Suprapubic skin (tissue), 4 donors: Measurements from ENCODE around the gene CD40. TPM values are rescaled to one million over a fixed set of nuclear protein-coding genes. Genes with fewer than 3 reads are reported as not detected.

Experiments
- DNase-seq, 2 donors: peaks; one replicate each; pipeline ENCODE4 v3.0.0-alpha.2; 2019; ENCODE audit warnings: low spot score in 2 of 2
- H3K27ac ChIP-seq: fragments of 200-600 bp; sonication (generic); one replicate; pipeline ENCODE4 v1.5.1; 2019
- H3K27me3 ChIP-seq: fragments of 200-600 bp; sonication (generic); one replicate; pipeline ENCODE4 v1.5.1; 2019
- H3K36me3 ChIP-seq: fragments of 200-600 bp; sonication (generic); one replicate; pipeline ENCODE4 v1.5.1; 2019
- H3K4me1 ChIP-seq: fragments of 200-600 bp; sonication (generic); one replicate; pipeline ENCODE4 v1.5.1; 2019
- H3K4me3 ChIP-seq: fragments of 200-600 bp; sonication (generic); one replicate; pipeline ENCODE4 v1.5.1; 2019; ENCODE audit warnings: mild to moderate bottlenecking
- H3K9me3 ChIP-seq: fragments of 200-600 bp; sonication (generic); one replicate; pipeline ENCODE4 v1.5.1; 2019
- EP300 ChIP-seq: sonication (generic); formaldehyde crosslinking; IDR thresholded peaks from one replicate; pipeline ENCODE4 v1.6.1; 2017; ENCODE audit warnings: antibody characterized with exemption
- POLR2A ChIP-seq, 2 donors: fragments of 450-650 bp; IDR thresholded peaks; one replicate each; pipeline ENCODE4 v1.6.1; 2017; ENCODE audit warnings: antibody characterized with exemption in 2 of 2, mild to moderate bottlenecking in 2 of 2, moderate library complexity in 2 of 2
- POLR2AphosphoS5 ChIP-seq, 3 donors: sonication (generic); formaldehyde crosslinking; IDR thresholded peaks; one replicate each; pipeline ENCODE4 v1.6.1; 2017; ENCODE audit warnings: antibody characterized with exemption in 3 of 3
- WGBS: methylation state at CpG from one replicate; pipeline ENCODE4 v1.1.5; 2018; 5-methylcytosine and 5-hydroxymethylcytosine counted together
- total RNA-seq, 4 donors: library from RNA; depleted of rRNA; stranded (reverse); fragments of >200 nt; gene quantifications; one replicate each; pipeline ENCODE4 v1.1.0, GENCODE V29; 2016
- TF ChIP-seq, protein P1 (sequence below), 2 donors: fragments of 200-600 bp in 1 of 2; fragments of 450-650 bp in 1 of 2; sonication (generic) in 1 of 2; IDR thresholded peaks; one replicate each; pipeline ENCODE4 v1.5.1; 2016 to 2019; ENCODE audit warnings: antibody characterized with exemption in 2 of 2, mild to moderate bottlenecking in 1 of 2, moderate library complexity in 1 of 2

Gene CD40
- total RNA-seq, 4 donors from 2014 or later, result 12.9 to 30.6 (median 17.2) TPM

DNA sequence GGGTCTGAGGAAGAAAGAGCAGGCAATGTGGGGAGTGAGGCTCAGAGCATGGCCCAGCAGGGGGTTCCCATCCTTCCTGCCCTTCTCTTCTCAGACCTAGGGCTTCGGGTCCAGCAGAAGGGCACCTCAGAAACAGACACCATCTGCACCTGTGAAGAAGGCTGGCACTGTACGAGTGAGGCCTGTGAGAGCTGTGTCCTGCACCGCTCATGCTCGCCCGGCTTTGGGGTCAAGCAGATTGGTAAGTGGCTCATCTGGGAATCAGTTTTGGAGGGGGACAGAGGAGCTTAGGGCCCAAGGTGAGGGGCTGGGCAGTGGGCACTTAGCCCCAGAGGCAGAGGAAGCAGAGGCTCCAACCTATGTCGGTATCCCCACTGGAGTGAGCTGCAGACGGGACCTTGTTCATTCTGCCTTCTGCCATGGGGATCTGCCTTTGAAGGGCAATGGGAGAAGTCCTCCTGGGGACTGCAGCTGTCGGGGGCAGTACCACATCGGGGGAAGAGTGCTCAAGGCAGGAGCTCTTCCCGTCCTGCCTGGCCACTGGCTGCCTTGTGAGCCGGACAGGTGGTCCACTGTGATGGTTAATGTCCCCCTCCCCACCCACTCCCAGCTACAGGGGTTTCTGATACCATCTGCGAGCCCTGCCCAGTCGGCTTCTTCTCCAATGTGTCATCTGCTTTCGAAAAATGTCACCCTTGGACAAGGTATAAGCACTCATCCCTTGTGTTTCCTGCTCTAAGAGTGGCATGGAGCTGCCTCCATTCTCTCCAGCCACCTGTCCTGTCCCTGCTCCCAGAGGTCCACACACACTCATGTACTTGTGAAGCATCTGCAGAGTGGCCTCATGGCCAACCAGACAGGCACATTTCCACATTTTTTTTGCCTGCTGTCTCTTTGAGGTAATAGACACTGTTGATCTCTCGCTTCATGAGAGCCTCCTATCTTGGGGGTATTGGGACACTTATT lies 4.7 kb downstream of the CD40 start:
- Histone ChIP-seq H3K27me3 (no peaks in the 10 kb centered on the region), H3K27ac (no peak overlapping the region), H3K9me3 (no peaks in the 10 kb centered on the region), H3K36me3 (peaks cover 21% of the 10 kb centered on the region), H3K4me1 (peaks cover 22% of the 10 kb centered on the region), H3K4me3 (no peak overlapping the region)
- WGBS, result 93% methylated on average over 11 of the region's 15 CpGs
- TF ChIP-seq, protein P1, sequence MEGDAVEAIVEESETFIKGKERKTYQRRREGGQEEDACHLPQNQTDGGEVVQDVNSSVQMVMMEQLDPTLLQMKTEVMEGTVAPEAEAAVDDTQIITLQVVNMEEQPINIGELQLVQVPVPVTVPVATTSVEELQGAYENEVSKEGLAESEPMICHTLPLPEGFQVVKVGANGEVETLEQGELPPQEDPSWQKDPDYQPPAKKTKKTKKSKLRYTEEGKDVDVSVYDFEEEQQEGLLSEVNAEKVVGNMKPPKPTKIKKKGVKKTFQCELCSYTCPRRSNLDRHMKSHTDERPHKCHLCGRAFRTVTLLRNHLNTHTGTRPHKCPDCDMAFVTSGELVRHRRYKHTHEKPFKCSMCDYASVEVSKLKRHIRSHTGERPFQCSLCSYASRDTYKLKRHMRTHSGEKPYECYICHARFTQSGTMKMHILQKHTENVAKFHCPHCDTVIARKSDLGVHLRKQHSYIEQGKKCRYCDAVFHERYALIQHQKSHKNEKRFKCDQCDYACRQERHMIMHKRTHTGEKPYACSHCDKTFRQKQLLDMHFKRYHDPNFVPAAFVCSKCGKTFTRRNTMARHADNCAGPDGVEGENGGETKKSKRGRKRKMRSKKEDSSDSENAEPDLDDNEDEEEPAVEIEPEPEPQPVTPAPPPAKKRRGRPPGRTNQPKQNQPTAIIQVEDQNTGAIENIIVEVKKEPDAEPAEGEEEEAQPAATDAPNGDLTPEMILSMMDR (IDR thresholded peaks at IDR 0.05), result no peak
- no peak for TF ChIP-seq POLR2A (IDR thresholded peaks at IDR 0.05)
- TF ChIP-seq POLR2AphosphoS5 (IDR thresholded peaks at IDR 0.05), result no peak
- TF ChIP-seq EP300, result no peak
- peak; percentile 23 to 36 for DNase-seq

DNA sequence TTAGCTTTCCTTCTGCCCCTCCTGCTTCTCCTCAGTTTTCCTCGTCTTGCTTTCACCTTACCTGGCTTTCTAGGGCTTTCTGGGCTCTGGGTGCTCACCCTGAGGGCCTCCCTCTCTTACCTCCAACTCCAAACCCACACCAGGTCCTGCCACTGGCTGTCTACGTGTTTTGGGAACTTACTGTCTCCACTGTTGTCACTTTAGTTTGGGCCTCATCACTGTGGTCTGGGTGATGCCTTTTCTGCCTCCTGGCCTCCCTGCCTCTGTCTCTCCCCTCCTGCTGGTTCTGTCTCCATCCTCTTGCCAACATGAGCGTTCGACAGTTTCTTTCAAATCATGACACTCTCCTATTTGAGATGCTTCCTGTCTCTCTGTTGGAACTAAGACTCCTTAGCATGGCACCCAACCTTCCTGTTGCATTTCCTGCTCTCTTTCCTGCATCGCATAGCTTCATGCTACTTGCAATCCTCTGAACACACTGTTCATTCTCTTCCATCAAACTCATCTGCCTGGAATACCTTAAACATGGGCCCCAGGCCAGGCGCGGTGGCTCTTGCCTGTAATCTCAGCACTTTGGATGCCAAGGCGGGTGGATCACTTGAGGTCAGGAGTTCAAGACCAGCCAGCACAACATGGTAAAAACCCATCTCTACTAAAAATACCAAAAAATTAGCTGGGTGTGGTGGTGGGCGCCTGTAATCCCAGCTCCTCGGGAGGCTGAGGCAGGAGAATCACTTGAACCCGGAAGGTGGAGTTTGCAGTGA lies 5.5 kb downstream of the CD40 start:
- DNase-seq, result peak in 1 of 2 donors; percentile 21
- H3K27ac ChIP-seq, result no peak overlapping the region
- H3K36me3 ChIP-seq, result peaks cover 21% of the 10 kb centered on the region
- no peaks in the 10 kb centered on the region for H3K9me3 ChIP-seq
- peaks cover 3% of the 10 kb centered on the region for H3K27me3 ChIP-seq
- H3K4me3 ChIP-seq, result no peak overlapping the region
- WGBS, result 88% methylated on average over 11 of the region's 11 CpGs
- TF ChIP-seq POLR2A (IDR thresholded peaks at IDR 0.05) (no peak), POLR2AphosphoS5 (IDR thresholded peaks at IDR 0.05) (no peak), EP300 (no peak)
- TF ChIP-seq, protein P1 (IDR thresholded peaks at IDR 0.05), result no peak
- peaks cover 16% of the 10 kb centered on the region for H3K4me1 ChIP-seq

DNA sequence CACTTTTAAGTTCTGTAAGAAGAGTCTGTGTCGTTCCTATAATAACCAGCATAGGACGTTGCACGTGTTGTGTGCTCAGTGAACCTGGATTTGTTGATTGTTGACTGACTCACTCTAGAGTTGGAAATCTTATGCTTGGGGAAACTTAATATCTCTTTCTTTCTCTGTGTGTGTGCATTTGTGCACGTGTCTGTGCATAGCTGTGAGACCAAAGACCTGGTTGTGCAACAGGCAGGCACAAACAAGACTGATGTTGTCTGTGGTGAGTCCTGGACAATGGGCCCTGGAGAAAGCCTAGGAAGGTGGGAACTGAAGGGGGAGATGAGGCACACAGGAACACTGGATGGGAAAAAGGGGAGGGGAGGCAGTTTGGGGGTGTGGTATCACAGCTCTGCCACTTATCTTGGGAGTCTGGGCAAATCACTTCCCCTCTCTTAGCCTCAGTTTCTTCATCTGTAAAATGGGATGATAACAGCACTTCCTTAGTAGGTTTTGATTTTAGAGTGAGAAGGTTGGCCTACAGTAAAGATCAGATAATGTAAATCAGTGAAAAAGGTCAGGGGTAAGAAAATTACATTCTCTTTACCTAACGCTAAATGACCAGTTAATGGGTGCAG lies 8.4 kb downstream of the CD40 start:
- no peaks in the 10 kb centered on the region for H3K9me3 ChIP-seq
- no peak overlapping the region for H3K27ac ChIP-seq
- WGBS, result 75% methylated on average over 5 of the region's 5 CpGs
- no peak overlapping the region for H3K4me3 ChIP-seq
- peaks cover 21% of the 10 kb centered on the region for H3K36me3 ChIP-seq
- peak in 1 of 2 donors; percentile 19 for DNase-seq
- H3K27me3 ChIP-seq, result peaks cover 20% of the 10 kb centered on the region
- peaks cover under 1% of the 10 kb centered on the region for H3K4me1 ChIP-seq
- TF ChIP-seq POLR2AphosphoS5 (IDR thresholded peaks at IDR 0.05) (no peak), POLR2A (IDR thresholded peaks at IDR 0.05) (no peak), EP300 (no peak)
- TF ChIP-seq, protein P1 (IDR thresholded peaks at IDR 0.05), result no peak

DNA sequence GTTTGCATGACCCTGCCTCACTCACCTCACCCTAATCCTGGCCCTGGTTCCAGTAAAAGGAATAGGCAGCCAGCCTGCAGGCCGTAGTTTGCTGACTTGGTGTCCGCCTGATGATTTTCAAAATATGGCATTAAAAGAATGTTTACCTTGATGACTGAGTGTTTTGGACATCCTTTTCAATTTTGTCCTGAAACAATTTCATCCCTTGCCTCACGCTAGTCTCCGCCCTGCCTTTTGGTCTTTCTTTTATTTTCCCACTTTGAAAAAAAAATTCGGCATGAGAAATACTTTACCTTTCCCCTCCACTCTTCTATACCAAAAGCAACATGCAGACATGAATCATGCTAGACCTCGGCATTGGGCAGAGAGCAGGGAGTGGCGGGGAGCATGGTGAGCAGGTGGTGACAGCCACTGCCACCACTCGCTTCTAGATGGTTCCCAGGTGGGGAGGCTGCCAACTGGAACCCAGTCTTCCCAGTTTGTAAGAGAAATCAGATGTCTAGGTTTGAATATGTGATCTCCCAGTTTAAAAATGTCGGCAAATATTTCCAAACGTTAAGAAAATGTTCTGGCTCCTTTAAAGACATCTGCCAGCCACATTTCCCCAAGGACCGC lies 9.4 kb downstream of the CD40 start:
- Histone ChIP-seq H3K4me1 (peaks cover 5% of the 10 kb centered on the region), H3K9me3 (no peaks in the 10 kb centered on the region), H3K27ac (no peak overlapping the region), H3K27me3 (peaks cover 20% of the 10 kb centered on the region), H3K4me3 (no peak overlapping the region), H3K36me3 (peaks cover 17% of the 10 kb centered on the region)
- peak in 1 of 2 donors; percentile 27 for DNase-seq
- TF ChIP-seq, protein P1 (IDR thresholded peaks at IDR 0.05), result no peak
- no peak for TF ChIP-seq POLR2AphosphoS5 (IDR thresholded peaks at IDR 0.05)
- no peak for TF ChIP-seq EP300
- no peak for TF ChIP-seq POLR2A (IDR thresholded peaks at IDR 0.05)
- WGBS, result 63% methylated on average over 11 of the region's 11 CpGs
